ENCODE results near the gene LST1. TPM values are rescaled to one million over a fixed set of nuclear protein-coding genes. Genes with fewer than 3 reads are reported as not detected.

Gene LST1
- 100 to 1,000 TPM in 1 of 6 donors, 10 to 100 TPM in 3, 1 to 10 TPM in 2; 7.7 to 132 (median 33.5) TPM for total RNA-seq

DNA sequence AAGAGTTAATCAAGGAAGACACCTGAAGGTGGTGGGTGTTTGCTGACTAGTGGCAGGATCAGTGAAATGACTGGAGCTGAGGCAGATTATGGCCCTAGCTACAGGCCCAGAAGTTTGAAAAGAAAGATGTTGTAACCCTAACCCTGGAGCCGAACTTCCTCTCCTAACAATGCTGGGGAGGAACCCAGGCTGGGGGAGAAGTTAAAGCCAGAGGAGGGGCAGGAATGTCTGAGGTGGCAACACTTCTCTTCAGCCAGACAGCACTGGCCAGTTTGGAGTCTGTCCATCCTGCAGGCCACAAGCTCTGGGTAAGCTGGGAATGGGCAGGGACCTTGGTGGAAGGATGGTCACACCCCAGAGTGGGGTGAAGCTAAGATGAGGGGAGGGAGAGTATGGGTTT is at the start of gene LST1:
LST1 (plus strand) TSS at position 270 of the 400 bp plus-strand sequence. CDS start 1,023 bp downstream, outside the sequence.
- DNase-seq (peak in 1 of 2 donors; percentile 63), ATAC-seq (ENCODE audit: low FRiP score in 2 of 2) (peak; percentile 48 to 68)
- Histone ChIP-seq H3K27me3 (no peaks in the 10 kb centered on the region), H3K4me3 (peak within 1 kb of the TSS in 2 of 4 donors; percentile 22 to 34), H3K27ac (peak within 1 kb of the TSS; percentile 43 to 84 (median 66)), H3K9me3 (no peaks in the 10 kb centered on the region), H3K36me3 (no peaks in the 10 kb centered on the region), H3K4me1 (peaks cover 20 to 45% (median 30%) of the 10 kb centered on the region in 4 donors)
- TF ChIP-seq POLR2A (IDR thresholded peaks at IDR 0.05) (peak in 1 of 4 donors; percentile 7), POLR2AphosphoS5 (IDR thresholded peaks at IDR 0.05) (no peak)
- WGBS, 2 donors = 23 to 24% methylated on average over 1 of the region's 1 CpG

GRCh38 chr6:31538805-31539400 is 47.2 kb upstream of the LST1 start:
- ATAC-seq (ENCODE audit: low FRiP score in 2 of 2) (no peak), DNase-seq (no peak)
- Histone ChIP-seq H3K27me3 (no peaks in the 10 kb centered on the region), H3K4me1 (peaks cover 28 to 38% (median 35%) of the 10 kb centered on the region in 4 donors), H3K27ac (no peak overlapping the region), H3K36me3 (peaks cover 40 to 66% (median 62%) of the 10 kb centered on the region in 4 donors), H3K9me3 (no peaks in the 10 kb centered on the region), H3K4me3 (peak overlapping the region in 1 of 4 donors; percentile 60)
- TF ChIP-seq POLR2AphosphoS5 (IDR thresholded peaks at IDR 0.05) (no peak), CTCF (IDR thresholded peaks at IDR 0.05) (no peak), POLR2A (IDR thresholded peaks at IDR 0.05) (no peak)
- WGBS, 2 donors = 51 to 57% methylated on average over 6 of the region's 6 CpGs

DNA sequence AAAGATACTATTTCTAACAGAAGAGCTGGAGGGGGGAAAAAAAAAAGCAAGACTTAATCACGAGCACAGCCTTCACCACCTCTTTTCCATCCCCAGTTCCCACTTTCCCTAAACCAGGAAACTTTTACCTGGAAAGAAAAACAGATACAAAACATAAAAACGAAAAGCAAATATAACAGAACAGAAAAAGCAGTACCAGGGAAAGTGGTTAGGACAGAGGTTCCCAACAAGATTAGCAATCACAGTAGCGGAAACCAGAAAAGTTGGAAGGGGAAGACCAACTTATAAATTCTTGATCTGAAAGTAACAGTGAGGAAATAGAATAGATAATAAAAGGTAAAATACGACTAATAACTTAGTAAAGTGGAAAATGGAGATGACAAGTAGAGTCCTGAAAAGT is 45.4 kb upstream of the LST1 start:
- 15 to 19% methylated on average over 4 of the region's 4 CpGs for WGBS, 2 donors
- ATAC-seq (ENCODE audit: low FRiP score in 2 of 2) (no peak), DNase-seq (no peak)
- no peaks in the 10 kb centered on the region for H3K27me3 ChIP-seq
- peaks cover 28 to 38% (median 35%) of the 10 kb centered on the region in 4 donors for H3K4me1 ChIP-seq
- H3K27ac ChIP-seq = peak overlapping the region; percentile 89 to 99 (median 94)
- peaks cover 23 to 48% (median 45%) of the 10 kb centered on the region in 4 donors for H3K36me3 ChIP-seq
- no peak for TF ChIP-seq POLR2AphosphoS5 (IDR thresholded peaks at IDR 0.05)
- no peak for TF ChIP-seq EP300 (IDR thresholded peaks at IDR 0.05)
- TF ChIP-seq CTCF (IDR thresholded peaks at IDR 0.05) = no peak
- no peak for TF ChIP-seq POLR2A (IDR thresholded peaks at IDR 0.05)
- peak overlapping the region; percentile 60 to 63 (median 62) for H3K4me3 ChIP-seq
- no peaks in the 10 kb centered on the region for H3K9me3 ChIP-seq

DNA sequence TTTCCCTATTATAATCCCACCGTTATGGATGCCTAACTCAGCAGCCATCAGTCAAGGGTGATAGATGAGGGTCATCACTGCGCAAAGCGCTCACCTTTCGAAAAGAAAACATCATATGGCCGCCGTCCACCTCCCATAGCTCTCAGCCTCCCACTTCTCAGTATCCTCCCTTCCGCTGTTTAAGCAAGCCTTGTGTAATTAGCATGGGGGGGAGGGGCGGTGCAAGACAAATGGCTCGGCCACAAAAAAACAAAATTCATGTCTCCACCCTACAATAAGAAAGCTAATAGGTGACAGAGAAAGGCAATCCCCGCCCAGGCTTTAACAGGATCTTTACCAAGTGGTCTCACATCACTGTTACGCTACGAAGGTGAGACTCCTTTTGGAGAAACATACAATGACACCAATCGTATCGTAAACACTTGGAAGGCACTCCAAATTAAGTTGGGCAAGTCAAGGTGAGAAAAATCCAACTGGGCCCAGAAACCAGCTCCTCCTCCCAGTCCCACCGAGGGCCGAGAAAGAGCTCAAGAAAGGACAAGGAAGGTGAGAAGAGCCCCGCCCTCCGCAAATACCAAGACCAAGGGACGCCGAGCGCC is 44.9 kb upstream of the LST1 start:
- H3K27me3 ChIP-seq = no peaks in the 10 kb centered on the region
- DNase-seq = peak in 1 of 2 donors; percentile 67

GRCh38 chr6:31541658-31542521 is 44.2 kb upstream of the LST1 start, which contains the start of gene DDX39B:
Gene DDX39B, minus strand, starts transcription at chr6:31542003. Its CDS starts 1,471 bp downstream, at chr6:31540532.
- DNase-seq (peak; percentile 87 to 96), ATAC-seq (ENCODE audit: low FRiP score in 2 of 2) (peak; percentile 95 to 96)
- H3K4me1 ChIP-seq = peaks cover 28 to 46% (median 40%) of the 10 kb centered on the region in 4 donors
- H3K4me3 ChIP-seq = peak within 1 kb of the TSS; percentile 60 to 63 (median 62)
- peaks cover 13 to 36% (median 33%) of the 10 kb centered on the region in 4 donors for H3K36me3 ChIP-seq
- peak within 1 kb of the TSS; percentile 89 to 99 (median 94) for H3K27ac ChIP-seq
- H3K27me3 ChIP-seq = no peaks in the 10 kb centered on the region
- H3K9me3 ChIP-seq = no peaks in the 10 kb centered on the region
- TF ChIP-seq POLR2AphosphoS5 (IDR thresholded peaks at IDR 0.05) = peak; percentile 93 to 97
- peak; percentile 4 to 83 (median 77) for TF ChIP-seq POLR2A (IDR thresholded peaks at IDR 0.05)
- peak in 1 of 4 donors; percentile 56 for TF ChIP-seq EP300 (IDR thresholded peaks at IDR 0.05)
- TF ChIP-seq CTCF (IDR thresholded peaks at IDR 0.05) = peak in 2 of 6 experiments; percentile 4 to 28
- WGBS, 2 donors = 0 to 1% methylated on average over 41 to 43 of the region's 43 CpGs

More for the DNA sequence above, 44.9 kb upstream of the LST1 start:
- H3K4me3 ChIP-seq = peak overlapping the region; percentile 60 to 63 (median 62)
- H3K9me3 ChIP-seq = no peaks in the 10 kb centered on the region
- ATAC-seq (ENCODE audit: low FRiP score in 2 of 2) = peak; percentile 49 to 56
- peaks cover 18 to 43% (median 40%) of the 10 kb centered on the region in 4 donors for H3K36me3 ChIP-seq
- WGBS, 2 donors = 0% methylated on average over 21 of the region's 21 CpGs
- peaks cover 28 to 39% (median 36%) of the 10 kb centered on the region in 4 donors for H3K4me1 ChIP-seq
- H3K27ac ChIP-seq = peak overlapping the region; percentile 89 to 99 (median 94)
- TF ChIP-seq POLR2A (IDR thresholded peaks at IDR 0.05) (no peak), POLR2AphosphoS5 (IDR thresholded peaks at IDR 0.05) (peak in 1 of 2 donors; percentile 17)

All from upper lobe of left lung (tissue), 6 donors.